HCT116 (cell line): ENCODE data around the gene RXFP1. TPM values are rescaled to one million over a fixed set of nuclear protein-coding genes. Genes with fewer than 3 reads are reported as not detected.

Experiments used
- ATAC-seq: fragments of 200-7000 bp; cut with Tn5 transposase; 2 replicates; pipeline ENCODE4 v1.9.1; 2020; ENCODE audit warnings: mild to moderate bottlenecking, moderate library complexity
- BruUV-seq: library from RNA; stranded (reverse); fragments of 400-500 nt; replicated peaks from 2 replicates; lab custom pipeline; 2021; lab: Mats Ljungman, UMichigan
- CTCF ChIA-PET: fragments of 300-600 bp; sonication (Branson Sonifier 250); formaldehyde crosslinking; loops from one replicate; lab custom pipeline; 2021; ENCODE audit warnings: antibody characterized with exemption; lab: Charles Lee
- POLR2A ChIA-PET: fragments of 300-600, 350-600 bp; sonication (Branson Sonifier 250); formaldehyde crosslinking; loops from one replicate; lab custom pipeline; 2021; ENCODE audit warnings: antibody characterized with exemption; lab: Charles Lee
- RAD21 ChIA-PET, 2 experiments: fragments of 300-600 bp; sonication (Branson Sonifier 250); formaldehyde crosslinking; loops; one replicate each; lab custom pipeline; 2023; ENCODE audit warnings: low total read pairs in 2 of 2; ENCODE audit not compliant: uncharacterized antibody in 2 of 2, unreplicated experiment in 2 of 2, low non-redundant PET in 1 of 2; lab: Charles Lee
- DNase-seq: peaks from one replicate; pipeline ENCODE4 v3.0.0-alpha.2; 2010; ENCODE audit warnings: low read depth, low spot score
- H2AFZ ChIP-seq: fragments of 200-600 bp; shearing (Covaris generic), sonication (generic); 2 replicates; pipeline ENCODE4 v1.6.1; 2017; ENCODE audit warnings: low read depth, mixed run types, mixed read lengths, antibody characterized with exemption, low read length; ENCODE audit not compliant: poor library complexity, severe bottlenecking
- H3K27ac ChIP-seq: 2 replicates; pipeline ENCODE4 v1.5.1; 2012; ENCODE audit warnings: low read depth, low read length
- H3K27me3 ChIP-seq: fragments of 200-600 bp; sonication (generic); 2 replicates; pipeline ENCODE4 v1.6.1; 2016; ENCODE audit warnings: mixed run types, low read length, mixed read lengths; ENCODE audit not compliant: insufficient read depth
- H3K36me3 ChIP-seq, 2 experiments: fragments of 200-500 bp in 1 of 2; fragments of 200-600 bp in 1 of 2; sonication (Bioruptor generic) in 1 of 2; sonication (generic) in 1 of 2; 2 replicates each; pipeline versions ENCODE4 v1.5.1 to v1.6.1; 2014 to 2016; ENCODE audit warnings: low read length in 2 of 2, inconsistent platforms in 1 of 2, mixed read lengths in 1 of 2, mixed run types in 1 of 2; ENCODE audit not compliant: insufficient read depth in 2 of 2, control insufficient read depth in 1 of 2
- H3K4me1 ChIP-seq, 2 experiments: fragments of 200-600 bp in 1 of 2; sonication (generic) in 1 of 2; 2 replicates each; pipeline versions ENCODE4 v1.5.1 to v1.6.1; 2012 to 2017; ENCODE audit warnings: low read length in 2 of 2, inconsistent platforms in 1 of 2, mild to moderate bottlenecking in 1 of 2, mixed read lengths in 1 of 2, mixed run types in 1 of 2, moderate library complexity in 1 of 2; ENCODE audit not compliant: insufficient read depth in 2 of 2, control insufficient read depth in 1 of 2
- H3K4me2 ChIP-seq: fragments of 200-600 bp; sonication (generic); 2 replicates; pipeline ENCODE4 v1.6.1; 2017; ENCODE audit warnings: mixed run types, low read length, mixed read lengths
- H3K4me3 ChIP-seq, 2 experiments: fragments of 200-600 bp in 1 of 2; sonication (generic) in 1 of 2; replicated peaks in 1 of 2; 2 replicates each; pipeline ENCODE4 v1.5.1; 2011 to 2016; ENCODE audit warnings: low read length in 2 of 2, control low read depth in 1 of 2, low read depth in 1 of 2, mild to moderate bottlenecking in 1 of 2, mixed read lengths in 1 of 2, mixed run types in 1 of 2
- H3K79me2 ChIP-seq: fragments of 200-600 bp; sonication (generic); 2 replicates; pipeline ENCODE4 v1.6.1; 2017; ENCODE audit warnings: mild to moderate bottlenecking, mixed run types, low read length, moderate library complexity, mixed read lengths; ENCODE audit not compliant: insufficient read depth
- H3K9ac ChIP-seq: fragments of 200-600 bp; sonication (generic); 2 replicates; pipeline ENCODE4 v1.6.1; 2016; ENCODE audit warnings: low read length, mixed read lengths
- H3K9me2 ChIP-seq: fragments of 200-600 bp; sonication (generic), shearing (Covaris generic); 2 replicates; pipeline ENCODE4 v1.6.1; 2017; ENCODE audit warnings: mixed run types, mild to moderate bottlenecking, moderate library complexity; ENCODE audit not compliant: insufficient read depth
- H3K9me3 ChIP-seq, 2 experiments: fragments of 200-500 bp in 1 of 2; fragments of 200-600 bp in 1 of 2; sonication (Bioruptor generic) in 1 of 2; sonication (generic) in 1 of 2; 2 replicates each; pipeline ENCODE4 v1.6.1; 2014 to 2017; ENCODE audit warnings: low read length in 2 of 2, mixed read lengths in 2 of 2, inconsistent platforms in 1 of 2, low read depth in 1 of 2, mild to moderate bottlenecking in 1 of 2, mixed run types in 1 of 2, moderate library complexity in 1 of 2; ENCODE audit not compliant: control insufficient read depth in 1 of 2, insufficient read depth in 1 of 2
- H4K20me1 ChIP-seq: fragments of 200-600 bp; sonication (generic), shearing (Covaris generic); 2 replicates; pipeline ENCODE4 v1.6.1; 2017; ENCODE audit warnings: mixed run types, mild to moderate bottlenecking, moderate library complexity; ENCODE audit not compliant: insufficient read depth
- CBX3 ChIP-seq: IDR thresholded peaks from 2 replicates; pipeline ENCODE4 v1.6.1; 2012; ENCODE audit warnings: low read depth
- CEBPB ChIP-seq: IDR thresholded peaks from 2 replicates; pipeline ENCODE4 v1.6.1; 2012; ENCODE audit warnings: low read depth
- EGR1 ChIP-seq: IDR thresholded peaks from 2 replicates; pipeline ENCODE4 v1.6.1; 2012; ENCODE audit warnings: low read depth
- ELF1 ChIP-seq: IDR thresholded peaks from 2 replicates; pipeline ENCODE4 v1.6.1; 2012; ENCODE audit warnings: low read depth, borderline replicate concordance
- EZH2 ChIP-seq: fragments of 200-600 bp; sonication (generic); IDR thresholded peaks from 2 replicates; pipeline ENCODE4 v1.6.1; 2017; ENCODE audit warnings: antibody characterized with exemption, mixed run types
- JUND ChIP-seq: IDR thresholded peaks from 2 replicates; pipeline ENCODE4 v1.6.1; 2012
- RAD21 ChIP-seq: IDR thresholded peaks from 2 replicates; pipeline ENCODE4 v1.6.1; 2012; ENCODE audit warnings: low read depth, mild to moderate bottlenecking
- SIN3A ChIP-seq: IDR thresholded peaks from 2 replicates; pipeline ENCODE4 v1.6.1; 2012; ENCODE audit warnings: low read depth
- TCF7L2 ChIP-seq: IDR thresholded peaks from 2 replicates; pipeline ENCODE4 v1.7.0; 2011; ENCODE audit warnings: borderline replicate concordance, inconsistent platforms; ENCODE audit not compliant: insufficient read depth, insufficient read length; ENCODE audit errors: extremely low read depth
- YY1 ChIP-seq: IDR thresholded peaks from 2 replicates; pipeline ENCODE4 v1.6.1; 2011; ENCODE audit warnings: low read length, low read depth, moderate library complexity, mild to moderate bottlenecking; ENCODE audit not compliant: insufficient replicate concordance; ENCODE audit errors: extremely low read depth
- ZFX ChIP-seq: fragments of 450-650 bp; IDR thresholded peaks from 2 replicates; pipeline ENCODE4 v1.6.1; 2017
- intact Hi-C: fragments of 100-400 bp; cut with micrococcal nuclease; formaldehyde crosslinking; loops from 2 replicates; pipeline ENCODE4 v1.10.0; 2022
- total RNA-seq: library from RNA; stranded (reverse); gene quantifications from one replicate; pipeline ENCODE4 v1.2.1, GENCODE V29; 2021; ENCODE audit not compliant: unreplicated experiment
- TF ChIP-seq, protein P1 (sequence below): IDR thresholded peaks from 2 replicates; pipeline ENCODE4 v1.6.1; 2012
- TF ChIP-seq, protein P2 (sequence below): IDR thresholded peaks from 2 replicates; pipeline ENCODE4 v1.6.1; 2012
- TF ChIP-seq, protein P3 (sequence below), 3 experiments: fragments of 200-600 bp in 1 of 3; sonication (generic) in 1 of 3; IDR thresholded peaks in 2 of 3; conservative IDR thresholded peaks in 1 of 3; 2 replicates each; pipeline ENCODE4 v1.5.1; 2012 to 2017; ENCODE audit warnings: low read depth in 2 of 3, low read length in 2 of 3, antibody characterized with exemption in 1 of 3, borderline replicate concordance in 1 of 3, control low read depth in 1 of 3, mild to moderate bottlenecking in 1 of 3, mixed read lengths in 1 of 3, mixed run types in 1 of 3, moderate library complexity in 1 of 3; ENCODE audit not compliant: insufficient read depth in 1 of 3
- TF ChIP-seq, protein P4 (sequence below): IDR thresholded peaks from 2 replicates; pipeline ENCODE4 v1.6.1; 2011; ENCODE audit warnings: mild to moderate bottlenecking, low read length, moderate library complexity; ENCODE audit not compliant: insufficient replicate concordance; ENCODE audit errors: extremely low read depth

The RXFP1 gene
- total RNA-seq, 1 experiment from 2014 or later, result not detected

DNA sequence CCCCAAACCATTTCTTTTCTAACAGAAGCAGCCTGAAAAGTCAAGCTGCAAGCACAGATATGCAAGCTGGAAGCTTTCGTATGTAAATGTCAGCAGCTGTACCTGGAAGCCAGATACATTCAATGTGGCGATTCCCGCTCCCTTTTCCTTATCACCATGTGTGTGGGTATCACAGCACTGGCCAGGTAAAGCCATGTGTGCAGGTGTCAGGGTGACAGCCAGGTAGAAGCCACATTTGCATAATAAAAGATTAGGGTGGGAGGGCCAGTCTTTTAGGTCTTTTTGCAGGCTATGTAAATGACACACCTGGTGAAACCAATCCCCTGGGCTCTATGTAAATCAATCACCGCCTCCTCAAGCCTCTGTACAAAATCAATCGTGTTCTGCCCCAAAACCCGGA, 50.1 kb downstream of the RXFP1 start:
- no peak overlapping the region for H2AFZ ChIP-seq
- CTCF ChIA-PET, result no interaction called here
- ATAC-seq, result no peak

DNA sequence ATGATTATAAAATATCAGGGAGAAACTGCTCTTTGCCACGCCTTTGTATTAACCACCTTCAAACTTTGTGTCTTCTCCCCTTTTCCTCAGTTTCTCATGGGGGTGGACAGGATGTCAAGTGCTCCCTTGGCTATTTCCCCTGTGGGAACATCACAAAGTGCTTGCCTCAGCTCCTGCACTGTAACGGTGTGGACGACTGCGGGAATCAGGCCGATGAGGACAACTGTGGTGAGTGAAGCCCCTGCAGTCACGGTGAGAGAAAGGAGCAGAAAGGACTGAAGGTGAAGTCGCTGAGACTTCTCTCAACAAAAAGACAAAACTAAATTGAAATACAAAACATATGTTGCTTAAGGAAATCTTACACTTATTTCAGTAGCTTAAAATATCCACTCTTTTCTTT, 50.9 kb downstream of the RXFP1 start:
- RAD21 ChIA-PET, result no interaction called here
- Histone ChIP-seq H3K9me2 (no peaks in the 10 kb centered on the region), H3K27me3 (no peaks in the 10 kb centered on the region), H3K9me3 (no peaks in the 10 kb centered on the region), H3K9ac (no peak overlapping the region), H3K27ac (no peak overlapping the region), H2AFZ (no peak overlapping the region), H3K4me2 (no peak overlapping the region), H3K36me3 (no peaks in the 10 kb centered on the region), H3K79me2 (no peaks in the 10 kb centered on the region), H3K4me1 (no peaks in the 10 kb centered on the region), H4K20me1 (no peaks in the 10 kb centered on the region), H3K4me3 (no peak overlapping the region)
- ATAC-seq (no peak), DNase-seq (no peak)
- no TSS peak for BruUV-seq
- intact Hi-C loops, result no loop called here
- POLR2A ChIA-PET, result no interaction called here
- CTCF ChIA-PET, result no interaction called here
- no peak for TF ChIP-seq YY1
- no peak for TF ChIP-seq JUND
- no peak for TF ChIP-seq CBX3
- no peak for TF ChIP-seq CEBPB
- TF ChIP-seq, protein P1, sequence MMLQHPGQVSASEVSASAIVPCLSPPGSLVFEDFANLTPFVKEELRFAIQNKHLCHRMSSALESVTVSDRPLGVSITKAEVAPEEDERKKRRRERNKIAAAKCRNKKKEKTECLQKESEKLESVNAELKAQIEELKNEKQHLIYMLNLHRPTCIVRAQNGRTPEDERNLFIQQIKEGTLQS, result no peak
- TF ChIP-seq, protein P2, sequence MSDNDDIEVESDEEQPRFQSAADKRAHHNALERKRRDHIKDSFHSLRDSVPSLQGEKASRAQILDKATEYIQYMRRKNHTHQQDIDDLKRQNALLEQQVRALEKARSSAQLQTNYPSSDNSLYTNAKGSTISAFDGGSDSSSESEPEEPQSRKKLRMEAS, result no peak
- no peak for TF ChIP-seq ELF1
- no peak for TF ChIP-seq EGR1
- TF ChIP-seq EZH2, result no peak
- TF ChIP-seq, protein P3, sequence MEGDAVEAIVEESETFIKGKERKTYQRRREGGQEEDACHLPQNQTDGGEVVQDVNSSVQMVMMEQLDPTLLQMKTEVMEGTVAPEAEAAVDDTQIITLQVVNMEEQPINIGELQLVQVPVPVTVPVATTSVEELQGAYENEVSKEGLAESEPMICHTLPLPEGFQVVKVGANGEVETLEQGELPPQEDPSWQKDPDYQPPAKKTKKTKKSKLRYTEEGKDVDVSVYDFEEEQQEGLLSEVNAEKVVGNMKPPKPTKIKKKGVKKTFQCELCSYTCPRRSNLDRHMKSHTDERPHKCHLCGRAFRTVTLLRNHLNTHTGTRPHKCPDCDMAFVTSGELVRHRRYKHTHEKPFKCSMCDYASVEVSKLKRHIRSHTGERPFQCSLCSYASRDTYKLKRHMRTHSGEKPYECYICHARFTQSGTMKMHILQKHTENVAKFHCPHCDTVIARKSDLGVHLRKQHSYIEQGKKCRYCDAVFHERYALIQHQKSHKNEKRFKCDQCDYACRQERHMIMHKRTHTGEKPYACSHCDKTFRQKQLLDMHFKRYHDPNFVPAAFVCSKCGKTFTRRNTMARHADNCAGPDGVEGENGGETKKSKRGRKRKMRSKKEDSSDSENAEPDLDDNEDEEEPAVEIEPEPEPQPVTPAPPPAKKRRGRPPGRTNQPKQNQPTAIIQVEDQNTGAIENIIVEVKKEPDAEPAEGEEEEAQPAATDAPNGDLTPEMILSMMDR (IDR thresholded peaks at IDR 0.05 in 2 of 3, conservative IDR thresholded peaks at IDR 0.05 in 1 of 3; ENCODE audit: borderline replicate concordance in 1 of 3, insufficient read depth in 1 of 3, low read depth in 2 of 3, low read length in 2 of 3), result no peak
- no peak for TF ChIP-seq ZFX
- TF ChIP-seq, protein P4, sequence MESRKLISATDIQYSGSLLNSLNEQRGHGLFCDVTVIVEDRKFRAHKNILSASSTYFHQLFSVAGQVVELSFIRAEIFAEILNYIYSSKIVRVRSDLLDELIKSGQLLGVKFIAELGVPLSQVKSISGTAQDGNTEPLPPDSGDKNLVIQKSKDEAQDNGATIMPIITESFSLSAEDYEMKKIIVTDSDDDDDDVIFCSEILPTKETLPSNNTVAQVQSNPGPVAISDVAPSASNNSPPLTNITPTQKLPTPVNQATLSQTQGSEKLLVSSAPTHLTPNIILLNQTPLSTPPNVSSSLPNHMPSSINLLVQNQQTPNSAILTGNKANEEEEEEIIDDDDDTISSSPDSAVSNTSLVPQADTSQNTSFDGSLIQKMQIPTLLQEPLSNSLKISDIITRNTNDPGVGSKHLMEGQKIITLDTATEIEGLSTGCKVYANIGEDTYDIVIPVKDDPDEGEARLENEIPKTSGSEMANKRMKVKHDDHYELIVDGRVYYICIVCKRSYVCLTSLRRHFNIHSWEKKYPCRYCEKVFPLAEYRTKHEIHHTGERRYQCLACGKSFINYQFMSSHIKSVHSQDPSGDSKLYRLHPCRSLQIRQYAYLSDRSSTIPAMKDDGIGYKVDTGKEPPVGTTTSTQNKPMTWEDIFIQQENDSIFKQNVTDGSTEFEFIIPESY, result no peak

More for the DNA sequence above, 50.1 kb downstream of the RXFP1 start:
- RAD21 ChIA-PET, result no interaction called here
- Histone ChIP-seq H3K4me2 (no peak overlapping the region), H3K4me3 (no peak overlapping the region), H4K20me1 (no peaks in the 10 kb centered on the region), H3K9me2 (no peaks in the 10 kb centered on the region), H3K4me1 (no peaks in the 10 kb centered on the region), H3K27ac (no peak overlapping the region), H3K79me2 (no peaks in the 10 kb centered on the region)
- DNase-seq, result no peak
- TF ChIP-seq JUND, result no peak
- TF ChIP-seq RAD21, result no peak
- TF ChIP-seq SIN3A, result no peak
- no peak for TF ChIP-seq ZFX
- no peak for TF ChIP-seq TCF7L2
- TF ChIP-seq, all 23 proteins: peak for 0
- no TSS peak for BruUV-seq
- Histone ChIP-seq H3K9ac (no peak overlapping the region), H3K9me3 (no peaks in the 10 kb centered on the region), H3K27me3 (no peaks in the 10 kb centered on the region), H3K36me3 (no peaks in the 10 kb centered on the region)
- intact Hi-C loops, result no loop called here
- POLR2A ChIA-PET, result no interaction called here
